GM12878 (cell line): ENCODE measurements around the gene ITGAV. TPM values are rescaled to one million over a fixed set of nuclear protein-coding genes. Genes with fewer than 3 reads are reported as not detected.

ENCODE experiments used
- ATAC-seq: fragments of 200-7000 bp; cut with Tn5 transposase; 3 replicates; pipeline ENCODE4 v1.9.1; 2020; ENCODE audit warnings: mild to moderate bottlenecking, moderate library complexity
- BruUV-seq: library from RNA; stranded (reverse); fragments of 400-500 nt; replicated peaks from 2 replicates; lab custom pipeline; 2021; lab: Mats Ljungman, UMichigan
- CTCF ChIA-PET: fragments of 300-600 bp; sonication (Branson Sonifier 250); formaldehyde crosslinking; extraction: SDS; loops from one replicate; lab custom pipeline; 2021; ENCODE audit warnings: inconsistent platforms; lab: Yijun Ruan, JAX
- POLR2A ChIA-PET: fragments of 350-600 bp; formaldehyde crosslinking; extraction: SDS; loops from one replicate; lab custom pipeline; 2021; ENCODE audit warnings: inconsistent platforms; lab: Charles Lee
- RAD21 ChIA-PET: fragments of 300-600 bp; sonication (Branson Sonifier 250); formaldehyde crosslinking; loops from one replicate; lab custom pipeline; 2023; ENCODE audit warnings: antibody characterized with exemption; ENCODE audit not compliant: unreplicated experiment; lab: Charles Lee
- SMC1A ChIA-PET: fragments of 300-600 bp; sonication (Branson Sonifier 250); formaldehyde crosslinking; loops from one replicate; lab custom pipeline; 2023; ENCODE audit not compliant: unreplicated experiment, uncharacterized antibody; lab: Charles Lee
- DNase-seq: peaks from one replicate; pipeline ENCODE4 v3.0.0-alpha.2; 2011; ENCODE audit warnings: low read depth, low spot score
- FAIRE-seq: peaks from 3 replicates; lab custom pipeline; 2011; peaks lifted over from hg19 to GRCh38; lab: Jason Lieb, UNC
- H2AFZ ChIP-seq: 2 replicates; pipeline ENCODE4 v1.6.0; 2011; ENCODE audit warnings: low read depth, low read length, control low read depth; ENCODE audit not compliant: control insufficient read depth
- H3K27ac ChIP-seq: 2 replicates; pipeline ENCODE4 v1.5.1; 2011; ENCODE audit warnings: control low read depth; ENCODE audit not compliant: control insufficient read depth, insufficient read depth
- H3K27me3 ChIP-seq, 2 experiments: replicated peaks in 1 of 2; 2 replicates each; pipeline versions ENCODE4 v1.6.0 to v1.6.1; 2011; ENCODE audit warnings: low read length in 1 of 2; ENCODE audit not compliant: control insufficient read depth in 2 of 2, insufficient read depth in 2 of 2
- H3K36me3 ChIP-seq, 2 experiments: 2 replicates each; pipeline ENCODE4 v1.5.1; 2011; ENCODE audit warnings: low read length in 1 of 2; ENCODE audit not compliant: control insufficient read depth in 2 of 2, insufficient read depth in 2 of 2
- H3K4me1 ChIP-seq: 2 replicates; pipeline ENCODE4 v1.6.1; 2011; ENCODE audit warnings: mild to moderate bottlenecking, low read length, moderate library complexity, mixed read lengths; ENCODE audit not compliant: control insufficient read depth, insufficient read depth
- H3K4me2 ChIP-seq: 2 replicates; pipeline ENCODE4 v1.6.0; 2011; ENCODE audit warnings: control low read depth; ENCODE audit not compliant: control insufficient read depth, insufficient read depth
- H3K4me3 ChIP-seq: fragments of 200-600 bp; sonication (generic); 2 replicates; pipeline ENCODE4 v1.5.1; 2016
- H3K79me2 ChIP-seq: 2 replicates; pipeline ENCODE4 v1.6.0; 2011; ENCODE audit warnings: low read length; ENCODE audit not compliant: control insufficient read depth, insufficient read depth
- H3K9ac ChIP-seq: 2 replicates; pipeline ENCODE4 v1.8.0; 2011; ENCODE audit warnings: low read length, control low read depth, mixed read lengths; ENCODE audit not compliant: control insufficient read depth, insufficient read depth
- H3K9me3 ChIP-seq: replicated peaks from 3 replicates; pipeline ENCODE4 v1.5.1; 2011; ENCODE audit warnings: mild to moderate bottlenecking, low read length; ENCODE audit not compliant: control insufficient read depth, insufficient read depth
- H4K20me1 ChIP-seq: 2 replicates; pipeline ENCODE4 v1.6.0; 2011; ENCODE audit not compliant: control insufficient read depth, insufficient read depth
- WGBS: methylation state at CpG from one replicate; pipeline ENCODE4 v1.1.6; 2016; ENCODE audit warnings: low lambda C conversion rate; ENCODE audit not compliant: insufficient replicate concordance, insufficient coverage; ENCODE audit errors: missing lambda C conversion rate; 5-methylcytosine and 5-hydroxymethylcytosine counted together
- in situ Hi-C: fragments of 300-500 bp; cut with MboI; formaldehyde crosslinking; loops from 9 replicates; pipeline ENCODE4 v1.14.3; 2018; ENCODE audit warnings: mixed read lengths
- intact Hi-C: fragments of 100-400 bp; cut with micrococcal nuclease; formaldehyde crosslinking; loops from one replicate; pipeline ENCODE4 v1.14.2; 2022; ENCODE audit not compliant: unreplicated experiment
- polyA plus RNA-seq, 11 experiments: library from polyadenylated mRNA; depleted of rRNA in 4 of 11; unstranded in 6 of 11; stranded (reverse) in 5 of 11; fragments of >200 nt; fragmentation: Nextera tagmentation in 4 of 11; fragmentation: Illumina TruSeq in 1 of 11; extraction: Ambion mirVana in 4 of 11; extraction: Trizol in 1 of 11; gene quantifications; 1 replicate in 1 of 11; 2 replicates in 10 of 11; pipeline versions ENCODE4 v1.2.1 to v1.2.3, GENCODE V29; 2011 to 2016; ENCODE audit warnings: inconsistent platforms in 2 of 11, missing spikeins in 2 of 11, low read depth in 1 of 11
- total RNA-seq, 4 experiments: library from RNA; depleted of rRNA in 3 of 4; stranded (reverse); fragments of >200 nt in 3 of 4; fragmentation: Illumina TruSeq in 1 of 4; extraction: Trizol in 1 of 4; gene quantifications; 2 replicates each; pipeline versions ENCODE4 v1.2.1 to v1.2.3, GENCODE V29; 2013 to 2021
- TF ChIP-seq, protein P1 (sequence below): IDR thresholded peaks from 2 replicates; pipeline ENCODE4 v1.6.1; 2011; ENCODE audit warnings: mild to moderate bottlenecking, low read depth, low read length, moderate library complexity; ENCODE audit not compliant: insufficient replicate concordance
- TF ChIP-seq, protein P2 (sequence below): IDR thresholded peaks from 2 replicates; pipeline ENCODE4 v1.6.1; 2011; ENCODE audit warnings: borderline replicate concordance, low read depth, mild to moderate bottlenecking, moderate library complexity, mixed read lengths, low read length; ENCODE audit not compliant: insufficient read depth; ENCODE audit errors: extremely low read length

The ITGAV gene
- total and polyA plus RNA-seq, 10 of the 15 experiments (the other 5 are each of a cell fraction or from before 2014, with no cell fraction given) = 2.1 to 10.8 (median 6.1) TPM

GRCh38 chr2:186709529-186710450, 119.9 kb downstream of the ITGAV start:
- POLR2A ChIA-PET = no interaction called here
- Histone ChIP-seq H3K27me3 (no peaks in the 10 kb centered on the region), H3K79me2 (no peaks in the 10 kb centered on the region), H3K9ac (no peak overlapping the region), H4K20me1 (no peaks in the 10 kb centered on the region), H3K36me3 (no peaks in the 10 kb centered on the region), H3K27ac (no peak overlapping the region), H3K9me3 (no peaks in the 10 kb centered on the region), H3K4me2 (no peak overlapping the region), H2AFZ (no peak overlapping the region), H3K4me1 (no peaks in the 10 kb centered on the region), H3K4me3 (no peak overlapping the region)
- no TSS peak for BruUV-seq
- in situ Hi-C loops = no loop called here
- SMC1A ChIA-PET = interaction anchor here (1.9 kb wide), 1 partner anchor 14 kb away, joined by 5 read pairs; no protein-coding TSS in a partner anchor
- ATAC-seq = peak; percentile 73
- 24% methylated on average over 6 of the region's 6 CpGs for WGBS
- TF ChIP-seq, protein P1, sequence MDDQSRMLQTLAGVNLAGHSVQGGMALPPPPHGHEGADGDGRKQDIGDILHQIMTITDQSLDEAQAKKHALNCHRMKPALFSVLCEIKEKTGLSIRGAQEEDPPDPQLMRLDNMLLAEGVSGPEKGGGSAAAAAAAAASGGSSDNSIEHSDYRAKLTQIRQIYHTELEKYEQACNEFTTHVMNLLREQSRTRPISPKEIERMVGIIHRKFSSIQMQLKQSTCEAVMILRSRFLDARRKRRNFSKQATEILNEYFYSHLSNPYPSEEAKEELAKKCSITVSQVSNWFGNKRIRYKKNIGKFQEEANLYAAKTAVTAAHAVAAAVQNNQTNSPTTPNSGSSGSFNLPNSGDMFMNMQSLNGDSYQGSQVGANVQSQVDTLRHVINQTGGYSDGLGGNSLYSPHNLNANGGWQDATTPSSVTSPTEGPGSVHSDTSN = no peak
- TF ChIP-seq, protein P2, sequence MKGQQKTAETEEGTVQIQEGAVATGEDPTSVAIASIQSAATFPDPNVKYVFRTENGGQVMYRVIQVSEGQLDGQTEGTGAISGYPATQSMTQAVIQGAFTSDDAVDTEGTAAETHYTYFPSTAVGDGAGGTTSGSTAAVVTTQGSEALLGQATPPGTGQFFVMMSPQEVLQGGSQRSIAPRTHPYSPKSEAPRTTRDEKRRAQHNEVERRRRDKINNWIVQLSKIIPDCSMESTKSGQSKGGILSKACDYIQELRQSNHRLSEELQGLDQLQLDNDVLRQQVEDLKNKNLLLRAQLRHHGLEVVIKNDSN = no peak
- intact Hi-C loops = no loop called here
- CTCF ChIA-PET = interaction anchor here (2.5 kb wide), 1 partner anchor 12 kb away, joined by 9 read pairs; no protein-coding TSS in a partner anchor
- FAIRE-seq = no peak
- RAD21 ChIA-PET = no interaction called here
- DNase-seq = no peak
